Neural cell (in vitro differentiated cells): ENCODE measurements around the gene UHRF2.

Experiments used
- CTCF ChIP-seq: fragments of 450-650 bp; IDR thresholded peaks from 2 replicates; pipeline ENCODE4 v1.5.1; 2014; ENCODE audit warnings: antibody characterized with exemption, mild to moderate bottlenecking, moderate library complexity; ENCODE audit not compliant: poor library complexity, severe bottlenecking
- EP300 ChIP-seq: fragments of 450-650 bp; conservative IDR thresholded peaks from 2 replicates; pipeline ENCODE4 v1.6.1; 2014; ENCODE audit warnings: antibody characterized with exemption, mild to moderate bottlenecking, moderate library complexity; ENCODE audit not compliant: poor library complexity, severe bottlenecking
- POLR2AphosphoS5 ChIP-seq: IDR thresholded peaks from 2 replicates; pipeline ENCODE4 v1.6.1; 2012

GRCh38 chr9:6441269-6441668 lies 28.3 kb downstream of the UHRF2 start:
- no peak for TF ChIP-seq POLR2AphosphoS5
- TF ChIP-seq CTCF: no peak
- no peak for TF ChIP-seq EP300
